Keratinocyte (primary cell): Measurements from ENCODE around the gene MPPED1. TPM values are rescaled to one million over a fixed set of nuclear protein-coding genes. Genes with fewer than 3 reads are reported as not detected.

Experiments
- DNase-seq: peaks from one replicate; pipeline ENCODE4 v3.0.0-alpha.2; 2011; ENCODE audit warnings: low read depth, missing footprints, low spot score
- FAIRE-seq: peaks from 2 replicates; lab custom pipeline; 2011; peaks lifted over from hg19 to GRCh38; lab: Jason Lieb, UNC
- H2AFZ ChIP-seq: 2 replicates; pipeline ENCODE4 v1.6.0; 2012; ENCODE audit warnings: low read length, control low read depth, inconsistent platforms; ENCODE audit not compliant: control insufficient read depth
- H3K27ac ChIP-seq: 2 replicates; pipeline ENCODE4 v1.5.1; 2011; ENCODE audit warnings: low read length; ENCODE audit not compliant: control insufficient read depth, insufficient read depth
- H3K27me3 ChIP-seq: 3 replicates; pipeline ENCODE4 v1.6.0; 2011; ENCODE audit warnings: low read length; ENCODE audit not compliant: control insufficient read depth, insufficient read depth; ENCODE audit errors: extremely low read depth
- H3K36me3 ChIP-seq, 2 experiments: 2 replicates in 1 of 2; 3 replicates in 1 of 2; pipeline ENCODE4 v1.5.1; 2011; ENCODE audit warnings: low read length in 2 of 2, mild to moderate bottlenecking in 1 of 2; ENCODE audit not compliant: control insufficient read depth in 2 of 2, insufficient read depth in 2 of 2; ENCODE audit errors: extremely low read depth in 1 of 2
- H3K4me1 ChIP-seq: 3 replicates; pipeline ENCODE4 v1.5.1; 2011; ENCODE audit warnings: low read length; ENCODE audit not compliant: control insufficient read depth, insufficient read depth; ENCODE audit errors: extremely low read depth
- H3K4me2 ChIP-seq: 3 replicates; pipeline ENCODE4 v1.6.0; 2011; ENCODE audit warnings: low read depth, low read length; ENCODE audit not compliant: control insufficient read depth, insufficient read depth; ENCODE audit errors: extremely low read depth
- H3K4me3 ChIP-seq, 3 experiments: fragments of 200-600 bp in 1 of 3; sonication (generic) in 1 of 3; 2 replicates in 2 of 3; 3 replicates in 1 of 3; pipeline ENCODE4 v1.5.1; 2011 to 2016; ENCODE audit warnings: low read length in 3 of 3, mild to moderate bottlenecking in 3 of 3, control low read depth in 2 of 3, inconsistent platforms in 1 of 3, low read depth in 1 of 3, mixed read lengths in 1 of 3, mixed run types in 1 of 3, moderate library complexity in 1 of 3; ENCODE audit not compliant: control insufficient read depth in 2 of 3, insufficient read depth in 2 of 3; ENCODE audit errors: extremely low read depth in 1 of 3
- H3K79me2 ChIP-seq: 2 replicates; pipeline ENCODE4 v1.6.0; 2012; ENCODE audit warnings: low read length; ENCODE audit not compliant: control insufficient read depth, insufficient read depth
- H3K9ac ChIP-seq: 3 replicates; pipeline ENCODE4 v1.6.0; 2011; ENCODE audit warnings: low read length; ENCODE audit not compliant: control insufficient read depth, insufficient read depth; ENCODE audit errors: extremely low read depth
- H3K9me1 ChIP-seq: 3 replicates; pipeline ENCODE4 v1.6.0; 2011; ENCODE audit warnings: low read length; ENCODE audit not compliant: control insufficient read depth, insufficient read depth; ENCODE audit errors: extremely low read depth
- H3K9me3 ChIP-seq: 2 replicates; pipeline ENCODE4 v1.5.1; 2012; ENCODE audit warnings: low read depth, low read length; ENCODE audit not compliant: control insufficient read depth
- H4K20me1 ChIP-seq: 3 replicates; pipeline ENCODE4 v1.6.0; 2011; ENCODE audit warnings: low read length; ENCODE audit not compliant: control insufficient read depth, insufficient read depth; ENCODE audit errors: extremely low read depth
- EZH2 ChIP-seq: IDR thresholded peaks from one replicate; pipeline ENCODE4 v1.6.1; 2012; ENCODE audit warnings: inconsistent platforms, mild to moderate bottlenecking, low read length, moderate library complexity
- dilution Hi-C: fragments of 300-500 bp; cut with MboI; formaldehyde crosslinking; loops from one replicate; pipeline ENCODE4 v1.7.0; 2020; ENCODE audit warnings: low sequenced_read_pairs; ENCODE audit not compliant: extremely low pct_ligation_motif_present
- polyA plus RNA-seq, 5 experiments: library from polyadenylated mRNA; depleted of rRNA in 3 of 5; stranded (reverse) in 3 of 5; stranded (forward) in 1 of 5; unstranded in 1 of 5; fragments of >200 nt; gene quantifications; 1 replicate in 1 of 5; 2 replicates in 3 of 5; 3 replicates in 1 of 5; pipeline versions ENCODE4 v1.2.1 to v1.2.3, GENCODE V29; 2011 to 2012; ENCODE audit warnings: missing spikeins in 2 of 5, low read depth in 1 of 5, low replicate concordance in 1 of 5
- TF ChIP-seq, protein P1 (sequence below), 3 experiments: IDR thresholded peaks in 1 of 3; conservative IDR thresholded peaks in 1 of 3; optimal IDR thresholded peaks in 1 of 3; 2 replicates in 2 of 3; 3 replicates in 1 of 3; pipeline versions ENCODE3 to v1.5.1; 2011; ENCODE audit warnings: low read length in 3 of 3, mild to moderate bottlenecking in 3 of 3, moderate library complexity in 2 of 3, control low read depth in 1 of 3, inconsistent platforms in 1 of 3; ENCODE audit not compliant: insufficient read depth in 2 of 3; ENCODE audit errors: extremely low read depth in 1 of 3

MPPED1 gene
- polyA plus RNA-seq, 1 donor (not counting 4 experiments of a cell fraction or from before 2014, with no cell fraction given) = not detected

GRCh38 chr22:43501878-43502277 lies 90.1 kb downstream of the MPPED1 start:
- no peaks in the 10 kb centered on the region for H3K27me3 ChIP-seq
- H3K4me2 ChIP-seq = no peak overlapping the region
- no peaks in the 10 kb centered on the region for H3K36me3 ChIP-seq
- dilution Hi-C loops = no loop called here
- no peaks in the 10 kb centered on the region for H3K4me1 ChIP-seq
- no peak for TF ChIP-seq EZH2
- TF ChIP-seq, protein P1, sequence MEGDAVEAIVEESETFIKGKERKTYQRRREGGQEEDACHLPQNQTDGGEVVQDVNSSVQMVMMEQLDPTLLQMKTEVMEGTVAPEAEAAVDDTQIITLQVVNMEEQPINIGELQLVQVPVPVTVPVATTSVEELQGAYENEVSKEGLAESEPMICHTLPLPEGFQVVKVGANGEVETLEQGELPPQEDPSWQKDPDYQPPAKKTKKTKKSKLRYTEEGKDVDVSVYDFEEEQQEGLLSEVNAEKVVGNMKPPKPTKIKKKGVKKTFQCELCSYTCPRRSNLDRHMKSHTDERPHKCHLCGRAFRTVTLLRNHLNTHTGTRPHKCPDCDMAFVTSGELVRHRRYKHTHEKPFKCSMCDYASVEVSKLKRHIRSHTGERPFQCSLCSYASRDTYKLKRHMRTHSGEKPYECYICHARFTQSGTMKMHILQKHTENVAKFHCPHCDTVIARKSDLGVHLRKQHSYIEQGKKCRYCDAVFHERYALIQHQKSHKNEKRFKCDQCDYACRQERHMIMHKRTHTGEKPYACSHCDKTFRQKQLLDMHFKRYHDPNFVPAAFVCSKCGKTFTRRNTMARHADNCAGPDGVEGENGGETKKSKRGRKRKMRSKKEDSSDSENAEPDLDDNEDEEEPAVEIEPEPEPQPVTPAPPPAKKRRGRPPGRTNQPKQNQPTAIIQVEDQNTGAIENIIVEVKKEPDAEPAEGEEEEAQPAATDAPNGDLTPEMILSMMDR (optimal IDR thresholded peaks at IDR 0.05 in 1 of 3, IDR thresholded peaks at IDR 0.05 in 1 of 3, conservative IDR thresholded peaks at IDR 0.05 in 1 of 3; ENCODE audit: extremely low read depth in 1 of 3, insufficient read depth in 2 of 3, low read length in 3 of 3) = no peak
- FAIRE-seq = no peak
- no peak for DNase-seq
- H2AFZ ChIP-seq = no peak overlapping the region
- H3K9me1 ChIP-seq = no peaks in the 10 kb centered on the region
- H3K27ac ChIP-seq = no peak overlapping the region
- no peaks in the 10 kb centered on the region for H4K20me1 ChIP-seq
- H3K79me2 ChIP-seq = no peaks in the 10 kb centered on the region
- H3K9me3 ChIP-seq = no peaks in the 10 kb centered on the region
- H3K9ac ChIP-seq = no peak overlapping the region
- H3K4me3 ChIP-seq = no peak overlapping the region

DNA sequence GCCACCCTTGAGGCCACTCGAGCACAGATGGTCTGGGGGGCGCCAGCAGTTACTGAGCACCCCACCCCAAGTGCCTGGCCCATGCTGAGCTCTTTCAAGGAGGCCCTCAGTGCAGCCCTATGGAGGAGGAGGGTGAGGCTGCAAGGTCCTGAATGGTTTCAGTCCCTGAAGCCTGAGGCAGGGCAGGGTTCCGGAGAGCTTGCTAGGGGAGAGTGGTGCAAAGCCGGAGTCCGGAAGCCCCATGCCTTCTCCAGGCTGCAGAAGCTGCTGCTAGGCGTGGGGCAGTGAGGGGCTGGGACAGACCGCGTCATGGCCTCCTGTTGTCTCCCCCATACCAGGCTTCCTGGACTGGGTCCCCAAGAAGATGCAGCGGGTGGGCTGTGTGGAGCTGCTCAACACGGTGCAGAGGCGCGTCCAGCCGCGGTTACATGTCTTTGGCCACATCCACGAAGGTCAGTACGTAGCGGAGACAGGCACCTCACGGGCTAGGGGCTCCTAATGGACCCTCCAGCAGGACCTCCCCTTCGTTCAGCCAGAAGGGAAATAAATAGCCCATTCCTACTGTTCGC lies 90.6 kb downstream of the MPPED1 start:
- Histone ChIP-seq H3K4me3 (no peak overlapping the region), H2AFZ (no peak overlapping the region), H4K20me1 (no peaks in the 10 kb centered on the region), H3K9me1 (no peaks in the 10 kb centered on the region), H3K9me3 (no peaks in the 10 kb centered on the region), H3K27me3 (no peaks in the 10 kb centered on the region), H3K79me2 (no peaks in the 10 kb centered on the region), H3K27ac (no peak overlapping the region), H3K9ac (no peak overlapping the region), H3K4me2 (no peak overlapping the region), H3K36me3 (no peaks in the 10 kb centered on the region), H3K4me1 (no peaks in the 10 kb centered on the region)
- TF ChIP-seq, protein P1 (optimal IDR thresholded peaks at IDR 0.05 in 1 of 3, IDR thresholded peaks at IDR 0.05 in 1 of 3, conservative IDR thresholded peaks at IDR 0.05 in 1 of 3; ENCODE audit: extremely low read depth in 1 of 3, insufficient read depth in 2 of 3, low read length in 3 of 3) = no peak
- TF ChIP-seq EZH2 = no peak
- FAIRE-seq = no peak
- no peak for DNase-seq
- dilution Hi-C loops = no loop called here
